Parathyroid adenoma (tissue), 2 donors: ENCODE results near the gene ISG20L2.
A peak's percentile ranks its signal among the peaks of the same experiment; 100 is the strongest.

Experiments used
- H2AFZ ChIP-seq: fragments of 300-600 bp; sonication (generic); one replicate; pipeline ENCODE4 v1.7.0; 2017; ENCODE audit warnings: antibody characterized with exemption, mild to moderate bottlenecking
- H3K27ac ChIP-seq: fragments of 300-600 bp; sonication (generic); one replicate; pipeline ENCODE4 v1.7.0; 2017
- H3K27me3 ChIP-seq: fragments of 300-600 bp; sonication (generic); one replicate; pipeline ENCODE4 v1.7.0; 2017; ENCODE audit warnings: low read length; ENCODE audit not compliant: control insufficient read depth, insufficient read depth
- H3K36me3 ChIP-seq: fragments of 300-600 bp; sonication (generic); one replicate; pipeline ENCODE4 v1.7.0; 2017; ENCODE audit warnings: low read length; ENCODE audit not compliant: control insufficient read depth, insufficient read depth
- H3K4me1 ChIP-seq: fragments of 300-600 bp; sonication (generic); one replicate; pipeline ENCODE4 v1.7.0; 2017; ENCODE audit warnings: control low read depth
- H3K4me2 ChIP-seq: fragments of 300-600 bp; sonication (generic); one replicate; pipeline ENCODE4 v1.7.0; 2017; ENCODE audit warnings: low read length
- H3K4me3 ChIP-seq: fragments of 300-600 bp; sonication (generic); one replicate; pipeline ENCODE4 v1.7.0; 2017; ENCODE audit warnings: low read depth, low read length
- H3K79me2 ChIP-seq: fragments of 300-600 bp; sonication (generic); one replicate; pipeline ENCODE4 v1.7.0; 2017; ENCODE audit warnings: control low read depth
- H3K9ac ChIP-seq: fragments of 300-600 bp; sonication (generic); one replicate; pipeline ENCODE4 v1.7.0; 2017; ENCODE audit warnings: mild to moderate bottlenecking
- H3K9me3 ChIP-seq: fragments of 300-600 bp; sonication (generic); one replicate; pipeline ENCODE4 v1.7.0; 2017; ENCODE audit warnings: low read length; ENCODE audit not compliant: control insufficient read depth
- CTCF ChIP-seq: fragments of 300-600 bp; sonication (generic); IDR thresholded peaks from one replicate; pipeline ENCODE4 v1.7.0; 2017; ENCODE audit warnings: antibody characterized with exemption, mild to moderate bottlenecking
- donor health status: primary hyperparathyroidism.

ISG20L2 gene

DNA sequence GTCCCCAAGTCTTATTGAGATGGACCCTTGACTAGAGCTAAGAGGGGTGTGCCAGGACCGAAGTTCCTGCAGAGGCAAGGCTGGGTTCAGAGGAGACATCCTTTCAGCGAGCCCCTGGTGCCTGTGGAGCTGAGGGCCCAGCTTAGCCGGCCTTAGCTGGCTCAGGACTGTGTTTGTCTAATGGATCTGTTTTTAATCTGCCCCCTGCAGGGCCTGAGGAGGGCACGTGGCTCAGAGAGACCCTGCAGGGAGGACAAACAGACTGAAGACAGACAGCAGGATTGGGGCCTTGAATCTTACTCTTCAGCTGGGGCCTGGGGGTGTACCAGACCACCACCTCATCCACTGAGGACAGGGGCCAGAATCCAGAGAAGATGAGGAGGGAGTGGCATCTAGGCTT, 24.8 kb downstream of the ISG20L2 start:
- Histone ChIP-seq H3K36me3 (no peaks in the 10 kb centered on the region), H3K27me3 (no peaks in the 10 kb centered on the region), H3K9me3 (no peaks in the 10 kb centered on the region), H3K4me2 (peak overlapping the region; percentile 88), H3K4me1 (peaks cover 16% of the 10 kb centered on the region), H3K79me2 (no peaks in the 10 kb centered on the region), H2AFZ (no peak overlapping the region), H3K27ac (no peak overlapping the region), H3K9ac (no peak overlapping the region), H3K4me3 (peak overlapping the region; percentile 70)
- no peak for TF ChIP-seq CTCF

GRCh38 chr1:156703336-156703735, 25.2 kb downstream of the ISG20L2 start:
- H3K36me3 ChIP-seq: no peaks in the 10 kb centered on the region
- H3K4me3 ChIP-seq: peak overlapping the region; percentile 70
- H3K27me3 ChIP-seq: no peaks in the 10 kb centered on the region
- peaks cover 16% of the 10 kb centered on the region for H3K4me1 ChIP-seq
- H3K4me2 ChIP-seq: peak overlapping the region; percentile 88
- H3K9ac ChIP-seq: no peak overlapping the region
- no peak overlapping the region for H3K27ac ChIP-seq
- no peak for TF ChIP-seq CTCF
- H3K79me2 ChIP-seq: no peaks in the 10 kb centered on the region
- no peaks in the 10 kb centered on the region for H3K9me3 ChIP-seq
- H2AFZ ChIP-seq: no peak overlapping the region

- Histone ChIP-seq H3K4me3 (no peak overlapping the region), H3K4me1 (peaks cover 15% of the 10 kb centered on the region), H3K9me3 (no peaks in the 10 kb centered on the region), H3K36me3 (no peaks in the 10 kb centered on the region), H3K27ac (no peak overlapping the region), H3K27me3 (no peaks in the 10 kb centered on the region), H3K9ac (no peak overlapping the region), H3K4me2 (no peak overlapping the region), H2AFZ (no peak overlapping the region), H3K79me2 (no peaks in the 10 kb centered on the region)
- no peak for TF ChIP-seq CTCF
Observed at GRCh38 chr1:156700736-156701531, 27.6 kb downstream of the ISG20L2 start.

- Histone ChIP-seq H3K79me2 (no peaks in the 10 kb centered on the region), H3K9me3 (no peaks in the 10 kb centered on the region), H3K4me2 (no peak overlapping the region), H2AFZ (no peak overlapping the region), H3K4me3 (no peak overlapping the region), H3K27me3 (no peaks in the 10 kb centered on the region), H3K36me3 (no peaks in the 10 kb centered on the region), H3K9ac (no peak overlapping the region), H3K27ac (no peak overlapping the region), H3K4me1 (peaks cover 15% of the 10 kb centered on the region)
- no peak for TF ChIP-seq CTCF
Observed at GRCh38 chr1:156698995-156699394, 29.6 kb downstream of the ISG20L2 start.

- Histone ChIP-seq H3K27ac (peak overlapping the region; percentile 39), H3K4me1 (peaks cover 9% of the 10 kb centered on the region), H3K9me3 (no peaks in the 10 kb centered on the region), H3K9ac (no peak overlapping the region), H3K27me3 (no peaks in the 10 kb centered on the region), H3K36me3 (no peaks in the 10 kb centered on the region), H3K4me2 (no peak overlapping the region), H3K4me3 (no peak overlapping the region), H3K79me2 (no peaks in the 10 kb centered on the region), H2AFZ (no peak overlapping the region)
- no peak for TF ChIP-seq CTCF
Observed at GRCh38 chr1:156697481-156697880, 31.1 kb downstream of the ISG20L2 start.
